Mesenchymal stem cell (in vitro differentiated cells and primary cell): ENCODE measurements around the gene CDKN2AIPNL.

ENCODE experiments used
- DNase-seq: peaks from one replicate; pipeline ENCODE4 v3.0.0-alpha.2; 2013
- H2AFZ ChIP-seq: one replicate; pipeline ENCODE4 v1.6.1; 2013; ENCODE audit warnings: low read depth, mild to moderate bottlenecking, control low read depth, inconsistent platforms, low read length, moderate library complexity
- H2AK5ac ChIP-seq: 2 replicates; pipeline ENCODE4 v1.6.1; 2013; ENCODE audit warnings: low read length, moderate library complexity, mild to moderate bottlenecking, inconsistent platforms; ENCODE audit not compliant: severe bottlenecking
- H2BK120ac ChIP-seq: one replicate; pipeline ENCODE4 v1.6.1; 2013; ENCODE audit warnings: low read depth, mild to moderate bottlenecking, inconsistent platforms, low read length, moderate library complexity
- H2BK12ac ChIP-seq, 2 experiments: one replicate each; pipeline ENCODE4 v1.6.1; 2013; ENCODE audit warnings: inconsistent platforms in 2 of 2, low read length in 2 of 2, mild to moderate bottlenecking in 2 of 2, moderate library complexity in 2 of 2, control low read depth in 1 of 2
- H2BK15ac ChIP-seq: one replicate; pipeline ENCODE4 v1.6.1; 2013; ENCODE audit warnings: mild to moderate bottlenecking, low read depth, inconsistent platforms; ENCODE audit not compliant: poor library complexity, severe bottlenecking
- H2BK5ac ChIP-seq: 2 replicates; pipeline ENCODE4 v1.6.1; 2013; ENCODE audit warnings: low read depth, mild to moderate bottlenecking, low read length, control low read depth, inconsistent platforms; ENCODE audit not compliant: poor library complexity, severe bottlenecking
- H3K14ac ChIP-seq, 2 experiments: one replicate each; pipeline ENCODE4 v1.6.1; 2013; ENCODE audit warnings: inconsistent platforms in 2 of 2, low read length in 2 of 2, control low read depth in 1 of 2, mild to moderate bottlenecking in 1 of 2, moderate library complexity in 1 of 2
- H3K18ac ChIP-seq, 2 experiments: one replicate each; pipeline ENCODE4 v1.6.1; 2013; ENCODE audit warnings: inconsistent platforms in 2 of 2, low read length in 2 of 2, control low read depth in 1 of 2, low read depth in 1 of 2, mild to moderate bottlenecking in 1 of 2
- H3K23ac ChIP-seq, 2 experiments: one replicate each; pipeline ENCODE4 v1.6.1; 2013; ENCODE audit warnings: inconsistent platforms in 2 of 2, low read length in 2 of 2, mild to moderate bottlenecking in 2 of 2, moderate library complexity in 2 of 2, control low read depth in 1 of 2
- H3K27ac ChIP-seq: 2 replicates; pipeline ENCODE4 v1.5.1; 2013; ENCODE audit warnings: mild to moderate bottlenecking, moderate library complexity, low read length, control low read depth, inconsistent platforms; ENCODE audit not compliant: poor library complexity, severe bottlenecking
- H3K27me3 ChIP-seq, 2 experiments: 2 replicates each; pipeline versions ENCODE4 v1.6.1 to v1.7.0; 2013; ENCODE audit warnings: low read length in 2 of 2, mild to moderate bottlenecking in 2 of 2, moderate library complexity in 2 of 2, control low read depth in 1 of 2, inconsistent platforms in 1 of 2; ENCODE audit not compliant: control insufficient read depth in 1 of 2, insufficient read depth in 1 of 2
- H3K36me3 ChIP-seq, 2 experiments: 2 replicates each; pipeline versions ENCODE4 v1.6.1 to v1.7.0; 2013; ENCODE audit warnings: low read length in 2 of 2, control low read depth in 1 of 2, inconsistent platforms in 1 of 2, low read depth in 1 of 2, mild to moderate bottlenecking in 1 of 2; ENCODE audit not compliant: insufficient read depth in 2 of 2, control insufficient read depth in 1 of 2
- H3K4ac ChIP-seq, 2 experiments: one replicate each; pipeline ENCODE4 v1.6.1; 2013; ENCODE audit warnings: inconsistent platforms in 2 of 2, low read length in 2 of 2, mild to moderate bottlenecking in 2 of 2, moderate library complexity in 2 of 2, control low read depth in 1 of 2, low read depth in 1 of 2
- H3K4me1 ChIP-seq: 2 replicates; pipeline ENCODE4 v1.6.1; 2013; ENCODE audit warnings: low read depth, low read length, control low read depth; ENCODE audit not compliant: control insufficient read depth, insufficient read depth
- H3K4me2 ChIP-seq: 2 replicates; pipeline ENCODE4 v1.6.1; 2013; ENCODE audit warnings: low read length, mild to moderate bottlenecking, inconsistent platforms; ENCODE audit not compliant: poor library complexity, severe bottlenecking
- H3K4me3 ChIP-seq, 2 experiments: 2 replicates each; pipeline versions ENCODE4 v1.5.1 to v1.7.0; 2013; ENCODE audit warnings: low read length in 2 of 2, mild to moderate bottlenecking in 2 of 2, control low read depth in 1 of 2, low read depth in 1 of 2; ENCODE audit not compliant: insufficient read depth in 1 of 2
- H3K79me1 ChIP-seq: replicated peaks from 2 replicates; pipeline ENCODE4 v1.6.1; 2013; ENCODE audit warnings: mild to moderate bottlenecking, control low read depth, low read length, inconsistent platforms; ENCODE audit not compliant: poor library complexity, severe bottlenecking
- H3K9ac ChIP-seq: 2 replicates; pipeline ENCODE4 v1.7.0; 2013; ENCODE audit warnings: mild to moderate bottlenecking, low read length, moderate library complexity
- H3K9me3 ChIP-seq: 2 replicates; pipeline ENCODE4 v1.7.0; 2013; ENCODE audit warnings: mild to moderate bottlenecking, low read length; ENCODE audit not compliant: control insufficient read depth
- H4K8ac ChIP-seq: one replicate; pipeline ENCODE4 v1.6.1; 2013; ENCODE audit warnings: inconsistent platforms, mild to moderate bottlenecking, low read length, moderate library complexity
- H4K91ac ChIP-seq: one replicate; pipeline ENCODE4 v1.6.1; 2013; ENCODE audit warnings: mild to moderate bottlenecking, low read length, inconsistent platforms
- WGBS: methylation state at CpG from one replicate; pipeline ENCODE4 v1.1.7; 2013; ENCODE audit warnings: mixed read lengths; 5-methylcytosine and 5-hydroxymethylcytosine counted together

CDKN2AIPNL gene

DNA sequence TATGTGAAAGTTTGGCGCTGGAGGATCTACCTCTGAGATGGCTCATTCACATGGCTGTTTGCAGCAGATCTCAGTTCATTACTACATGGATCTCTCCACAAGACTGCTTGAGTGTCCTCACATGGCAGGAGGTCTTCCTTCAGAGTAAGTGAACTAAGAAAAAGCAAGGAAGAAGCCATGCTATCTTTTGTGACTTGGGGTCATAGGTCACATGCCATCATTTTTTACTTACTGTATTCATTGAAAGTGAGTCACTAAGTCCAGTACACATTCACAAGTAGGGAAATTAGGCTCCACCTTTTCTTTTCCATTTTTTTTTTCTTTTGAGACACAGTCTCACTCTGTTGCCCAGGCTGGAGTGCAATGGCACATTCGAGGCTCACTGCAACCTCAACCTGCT, 8.7 kb upstream of the CDKN2AIPNL start:
- Histone ChIP-seq H2BK15ac (no peak overlapping the region), H2AFZ (no peak overlapping the region), H3K23ac (no peak overlapping the region), H3K4me1 (peaks cover 6% of the 10 kb centered on the region), H3K4me2 (no peak overlapping the region), H3K4ac (no peak overlapping the region), H3K27ac (peak overlapping the region; percentile 61), H4K91ac (no peak overlapping the region), H3K36me3 (no peaks in the 10 kb centered on the region), H2BK5ac (no peak overlapping the region), H3K9ac (no peak overlapping the region), H3K9me3 (no peaks in the 10 kb centered on the region), H3K27me3 (no peaks in the 10 kb centered on the region), H2BK120ac (no peak overlapping the region), H3K14ac (no peak overlapping the region), H3K18ac (peak overlapping the region in 1 of 2 experiments; percentile 5), H3K79me1 (no peaks in the 10 kb centered on the region), H2BK12ac (no peak overlapping the region), H3K4me3 (no peak overlapping the region), H4K8ac (no peak overlapping the region), H2AK5ac (no peak overlapping the region)
- peak; percentile 78 for DNase-seq
- 90% methylated on average over 2 of the region's 2 CpGs for WGBS

DNA sequence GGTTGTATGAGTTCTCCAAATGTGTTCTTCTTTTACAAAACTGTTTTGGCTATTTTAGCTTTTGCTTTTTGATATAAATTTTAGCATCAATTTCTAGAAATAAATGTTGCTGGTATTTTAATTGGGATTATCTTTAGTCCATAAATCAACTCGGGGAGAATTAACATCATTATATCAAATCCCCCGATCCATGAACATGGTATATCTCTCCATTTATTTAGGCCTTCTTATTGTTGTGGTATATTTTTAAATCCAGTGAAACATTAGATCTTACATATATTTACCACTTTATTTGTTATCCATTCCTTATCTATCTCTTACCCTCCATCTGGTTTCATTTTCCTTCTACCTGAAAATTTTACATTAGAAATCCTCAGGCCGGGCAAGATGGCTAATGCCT, 7.3 kb upstream of the CDKN2AIPNL start:
- Histone ChIP-seq H4K8ac (no peak overlapping the region), H3K4me3 (no peak overlapping the region), H2BK15ac (no peak overlapping the region), H2BK12ac (no peak overlapping the region), H3K14ac (no peak overlapping the region), H3K9me3 (no peaks in the 10 kb centered on the region), H3K27ac (no peak overlapping the region), H3K79me1 (no peaks in the 10 kb centered on the region), H3K4ac (no peak overlapping the region), H3K4me2 (no peak overlapping the region), H3K18ac (no peak overlapping the region), H3K4me1 (peaks cover 6% of the 10 kb centered on the region), H2AK5ac (no peak overlapping the region), H2BK5ac (no peak overlapping the region), H3K23ac (no peak overlapping the region), H2AFZ (no peak overlapping the region), H3K9ac (no peak overlapping the region), H3K27me3 (no peaks in the 10 kb centered on the region), H2BK120ac (no peak overlapping the region), H4K91ac (no peak overlapping the region), H3K36me3 (no peaks in the 10 kb centered on the region)
- DNase-seq: no peak
- 100% methylated on average over 1 of the region's 3 CpGs for WGBS

DNA sequence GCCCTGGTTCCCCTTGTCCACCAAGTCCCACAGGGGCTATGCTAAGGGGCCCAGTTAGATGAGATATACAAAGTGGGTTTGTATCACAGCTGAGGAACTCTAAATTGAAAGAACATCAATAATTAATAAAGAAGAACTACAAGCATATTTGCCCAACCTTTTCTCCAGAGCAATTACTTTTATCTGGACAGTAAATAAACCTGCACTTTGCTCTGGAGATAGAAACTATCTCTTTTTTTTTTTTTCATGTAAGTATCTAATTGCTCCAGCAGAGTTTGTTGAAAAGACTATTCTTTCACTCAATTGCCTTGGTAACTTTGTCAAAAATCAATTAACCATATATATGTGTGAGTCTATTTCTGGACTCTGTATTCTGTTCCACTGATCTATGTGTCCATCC, 6.0 kb upstream of the CDKN2AIPNL start:
- no peak overlapping the region for H4K8ac ChIP-seq
- no peaks in the 10 kb centered on the region for H3K27me3 ChIP-seq
- no peak overlapping the region for H3K14ac ChIP-seq
- no peak overlapping the region for H3K23ac ChIP-seq
- H2AFZ ChIP-seq: no peak overlapping the region
- H2BK5ac ChIP-seq: no peak overlapping the region
- no peak overlapping the region for H2BK12ac ChIP-seq
- no peak overlapping the region for H2AK5ac ChIP-seq
- H3K4me1 ChIP-seq: peaks cover 6% of the 10 kb centered on the region
- no peak overlapping the region for H3K18ac ChIP-seq
- no peak overlapping the region for H2BK120ac ChIP-seq
- H3K9me3 ChIP-seq: no peaks in the 10 kb centered on the region
- H3K4ac ChIP-seq: no peak overlapping the region
- no peak overlapping the region for H3K9ac ChIP-seq
- H3K79me1 ChIP-seq: no peaks in the 10 kb centered on the region
- no peak for DNase-seq
- no peak overlapping the region for H3K4me2 ChIP-seq
- H4K91ac ChIP-seq: no peak overlapping the region
- no peak overlapping the region for H3K4me3 ChIP-seq
- no peaks in the 10 kb centered on the region for H3K36me3 ChIP-seq
- H3K27ac ChIP-seq: no peak overlapping the region
- H2BK15ac ChIP-seq: no peak overlapping the region

DNA sequence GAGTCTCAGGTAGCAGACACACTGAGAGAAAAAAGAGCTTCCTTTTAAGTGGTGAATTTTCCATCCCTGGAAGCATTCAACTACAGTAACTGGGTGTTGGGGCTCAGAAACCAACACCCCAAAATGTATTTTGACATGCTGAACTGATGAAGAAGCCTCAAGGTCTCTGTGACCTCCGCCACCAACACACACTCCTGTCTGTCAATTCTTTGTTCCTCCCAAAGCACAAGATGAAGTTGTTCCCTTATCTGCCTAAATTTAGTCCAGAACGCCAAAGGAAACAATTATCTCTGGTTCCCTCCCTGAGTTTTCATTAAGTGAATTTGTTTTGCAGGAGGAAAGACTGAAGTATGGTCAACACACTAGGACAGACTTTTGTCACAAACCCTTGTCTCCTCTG, 1.4 kb upstream of the CDKN2AIPNL start:
- H3K14ac ChIP-seq: no peak overlapping the region
- H3K4me2 ChIP-seq: no peak overlapping the region
- H2BK120ac ChIP-seq: no peak overlapping the region
- H2AFZ ChIP-seq: no peak overlapping the region
- H3K9ac ChIP-seq: no peak overlapping the region
- peaks cover 0 to 13% of the 10 kb centered on the region in 2 experiments for H3K36me3 ChIP-seq
- H3K4ac ChIP-seq: no peak overlapping the region
- H3K18ac ChIP-seq: no peak overlapping the region
- WGBS: 97% methylated on average over 2 of the region's 2 CpGs
- H2BK12ac ChIP-seq: peak overlapping the region in 1 of 2 experiments; percentile 10
- DNase-seq: no peak
- peaks cover 17% of the 10 kb centered on the region for H3K79me1 ChIP-seq
- H3K23ac ChIP-seq: no peak overlapping the region
- no peak overlapping the region for H2BK15ac ChIP-seq
- peaks cover 13% of the 10 kb centered on the region for H3K4me1 ChIP-seq
- H3K9me3 ChIP-seq: no peaks in the 10 kb centered on the region
- H2AK5ac ChIP-seq: peak overlapping the region; percentile 29
- H4K91ac ChIP-seq: no peak overlapping the region
- no peak overlapping the region for H3K27ac ChIP-seq
- H4K8ac ChIP-seq: no peak overlapping the region
- no peak overlapping the region for H2BK5ac ChIP-seq
- no peak overlapping the region for H3K4me3 ChIP-seq
- H3K27me3 ChIP-seq: no peaks in the 10 kb centered on the region
